Stimulated activated memory B cell treated with anti-CD40 and anti-IgM and Interleukin-4, amounts not matched to agents 10 μg/mL and 1 μg/mL and 100 μg/mL, for 72 hours (primary cell): ENCODE data around the gene MLH1.

ENCODE experiments used
- ATAC-seq: fragments of 150-1000 bp; cut with Tn5 transposase; 2 replicates; pipeline ENCODE4 v1.10.0; 2021
- H3K27ac Mint-ChIP-seq: one replicate; pipeline ENCODE4 v1.8.0; 2022; ENCODE audit warnings: mild to moderate bottlenecking, mixed read lengths
- H3K27me3 Mint-ChIP-seq: one replicate; pipeline ENCODE4 v1.8.0; 2022; ENCODE audit warnings: mixed read lengths
- H3K36me3 Mint-ChIP-seq: one replicate; pipeline ENCODE4 v1.8.0; 2022; ENCODE audit warnings: mixed read lengths
- H3K4me1 Mint-ChIP-seq: one replicate; pipeline ENCODE4 v1.8.0; 2022; ENCODE audit warnings: mixed read lengths
- H3K4me3 Mint-ChIP-seq: one replicate; pipeline ENCODE4 v1.8.0; 2022; ENCODE audit warnings: mild to moderate bottlenecking, moderate library complexity, mixed read lengths
- H3K9me3 Mint-ChIP-seq: one replicate; pipeline ENCODE4 v1.8.0; 2022; ENCODE audit warnings: mixed read lengths

MLH1 gene

DNA sequence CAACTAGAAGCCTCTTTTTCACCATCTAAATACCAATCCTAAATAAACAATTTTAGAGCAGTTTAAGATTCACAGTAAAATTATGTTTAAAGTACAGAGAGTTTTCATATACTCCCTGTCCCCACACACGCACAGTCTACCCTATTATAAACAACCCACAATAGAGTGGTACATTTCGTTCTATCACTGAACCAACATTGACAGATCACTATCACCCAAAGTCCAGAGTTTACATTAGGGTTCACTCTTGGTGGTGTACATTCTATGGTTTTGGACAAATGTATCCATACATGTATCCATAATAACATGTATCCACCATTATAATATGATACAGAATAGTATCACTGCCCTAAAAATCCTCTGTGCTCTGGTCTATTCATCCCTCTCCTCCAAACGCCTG, 89.0 kb downstream of the MLH1 start:
- no peak overlapping the region for H3K4me3 Mint-ChIP-seq

DNA sequence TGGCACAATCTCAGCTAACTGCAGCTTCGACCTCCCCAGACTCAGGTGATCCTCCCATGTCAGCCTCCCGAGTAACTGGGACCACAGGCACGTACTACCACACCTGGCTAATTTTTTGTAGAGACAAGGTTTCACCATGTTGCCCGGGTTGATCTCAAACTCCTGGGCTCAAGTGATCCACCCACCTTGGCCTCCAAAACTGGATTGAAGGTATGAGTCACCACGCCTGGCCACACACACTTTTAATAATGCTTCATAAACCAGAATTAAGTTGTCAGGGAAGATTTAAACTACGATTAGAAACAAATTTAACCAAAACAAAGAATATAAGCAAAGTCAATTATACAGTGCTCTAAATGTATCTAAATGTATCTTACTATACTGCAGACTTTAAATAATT, 93.6 kb downstream of the MLH1 start:
- Mint-ChIP-seq H3K27ac (no peak overlapping the region), H3K9me3 (no peaks in the 10 kb centered on the region), H3K36me3 (peaks cover 38% of the 10 kb centered on the region), H3K27me3 (no peaks in the 10 kb centered on the region), H3K4me1 (no peaks in the 10 kb centered on the region), H3K4me3 (no peak overlapping the region)
- no peak for ATAC-seq

More for the DNA sequence above, 89.0 kb downstream of the MLH1 start:
- Mint-ChIP-seq H3K27ac (no peak overlapping the region), H3K27me3 (no peaks in the 10 kb centered on the region), H3K36me3 (peaks cover 56% of the 10 kb centered on the region), H3K9me3 (no peaks in the 10 kb centered on the region), H3K4me1 (no peaks in the 10 kb centered on the region)
- ATAC-seq: no peak

DNA sequence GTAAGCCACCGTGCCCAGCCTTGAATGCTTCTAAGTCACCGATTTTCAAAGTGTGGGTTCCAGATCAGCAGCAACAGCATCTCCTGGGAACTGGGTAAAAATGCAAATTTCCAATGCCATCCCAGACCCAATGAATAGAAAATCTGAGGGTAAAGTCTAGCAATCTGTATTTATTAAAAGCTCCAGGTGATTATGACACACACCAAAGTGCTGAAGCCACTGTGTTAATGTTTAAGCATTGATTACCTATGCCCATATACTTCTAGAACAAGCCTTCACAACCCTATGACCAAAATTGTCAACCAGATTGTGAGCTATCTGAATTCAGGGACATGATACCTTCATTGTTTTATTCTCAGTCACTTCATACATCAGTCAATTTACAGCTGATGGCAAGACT, 94.6 kb downstream of the MLH1 start:
- Mint-ChIP-seq H3K27ac (no peak overlapping the region), H3K36me3 (peaks cover 35% of the 10 kb centered on the region), H3K9me3 (no peaks in the 10 kb centered on the region), H3K4me3 (no peak overlapping the region), H3K27me3 (no peaks in the 10 kb centered on the region), H3K4me1 (no peaks in the 10 kb centered on the region)
- ATAC-seq: no peak

DNA sequence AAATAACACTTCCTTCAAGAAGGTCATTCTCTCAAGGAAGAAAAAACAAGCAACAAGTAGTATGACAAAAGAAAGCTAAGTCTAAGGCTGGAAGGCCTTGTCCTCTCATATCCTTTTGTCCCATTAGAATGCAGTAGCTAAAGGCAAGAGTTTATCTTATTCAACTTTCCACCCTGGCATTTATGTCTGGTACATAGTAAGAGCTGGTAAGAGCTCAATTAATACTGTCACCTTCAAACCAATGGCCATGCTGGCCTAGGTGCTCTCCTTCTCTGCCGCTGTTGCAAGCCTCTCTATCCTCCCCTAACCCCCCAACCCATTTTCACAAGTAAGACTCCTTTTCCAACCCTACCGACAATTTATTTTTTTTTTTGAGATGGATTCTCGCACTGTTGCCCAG, 99.2 kb downstream of the MLH1 start:
- no peak for ATAC-seq
- Mint-ChIP-seq H3K27me3 (no peaks in the 10 kb centered on the region), H3K36me3 (peaks cover 33% of the 10 kb centered on the region), H3K4me1 (peaks cover 6% of the 10 kb centered on the region), H3K27ac (no peak overlapping the region), H3K4me3 (no peak overlapping the region), H3K9me3 (no peaks in the 10 kb centered on the region)

DNA sequence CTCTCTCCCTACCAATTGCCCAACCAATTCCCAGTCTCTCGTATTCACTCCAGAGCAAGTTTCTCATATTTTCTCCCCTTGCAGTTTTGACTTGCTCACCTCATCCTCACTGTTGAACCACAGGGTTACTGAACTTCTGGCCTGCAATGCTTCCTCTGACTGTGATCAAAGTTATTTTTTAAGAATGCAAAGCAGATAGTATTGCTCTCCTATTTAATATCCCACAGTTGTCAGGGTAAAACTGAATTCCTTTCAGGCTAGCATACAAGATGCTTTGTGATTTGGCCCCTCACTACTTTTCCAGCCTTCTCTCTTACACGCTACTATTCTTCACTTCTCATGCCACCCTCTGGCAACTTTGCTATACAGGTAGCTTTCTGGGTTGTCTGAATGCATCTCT, 100.2 kb downstream of the MLH1 start:
- H3K27ac Mint-ChIP-seq: no peak overlapping the region
- no peaks in the 10 kb centered on the region for H3K27me3 Mint-ChIP-seq
- H3K4me1 Mint-ChIP-seq: peaks cover 6% of the 10 kb centered on the region
- H3K4me3 Mint-ChIP-seq: no peak overlapping the region
- ATAC-seq: no peak
- H3K36me3 Mint-ChIP-seq: peaks cover 33% of the 10 kb centered on the region
- no peaks in the 10 kb centered on the region for H3K9me3 Mint-ChIP-seq

DNA sequence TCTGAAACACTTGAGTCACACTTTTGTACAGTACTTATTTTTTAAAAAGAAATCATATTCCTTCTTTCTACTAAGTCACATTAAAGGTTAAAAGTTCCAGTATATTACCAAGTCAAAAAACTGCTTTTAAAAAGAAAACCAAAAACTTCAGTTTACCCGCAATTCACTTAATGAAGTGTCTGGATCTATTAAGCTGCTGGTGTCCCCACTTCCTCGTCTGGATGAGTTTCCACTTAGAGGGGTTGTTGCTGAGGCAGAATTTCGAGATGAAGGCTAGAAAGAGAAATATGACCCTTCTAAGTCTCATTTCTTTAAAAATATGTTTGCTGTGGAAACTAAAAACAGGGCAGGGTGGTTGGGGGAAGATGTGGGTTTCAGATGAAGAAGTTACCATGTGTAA, 101.3 kb downstream of the MLH1 start:
- no peak for ATAC-seq
- Mint-ChIP-seq H3K27ac (no peak overlapping the region), H3K4me3 (no peak overlapping the region), H3K4me1 (peaks cover 6% of the 10 kb centered on the region), H3K9me3 (no peaks in the 10 kb centered on the region), H3K27me3 (no peaks in the 10 kb centered on the region), H3K36me3 (peaks cover 33% of the 10 kb centered on the region)

DNA sequence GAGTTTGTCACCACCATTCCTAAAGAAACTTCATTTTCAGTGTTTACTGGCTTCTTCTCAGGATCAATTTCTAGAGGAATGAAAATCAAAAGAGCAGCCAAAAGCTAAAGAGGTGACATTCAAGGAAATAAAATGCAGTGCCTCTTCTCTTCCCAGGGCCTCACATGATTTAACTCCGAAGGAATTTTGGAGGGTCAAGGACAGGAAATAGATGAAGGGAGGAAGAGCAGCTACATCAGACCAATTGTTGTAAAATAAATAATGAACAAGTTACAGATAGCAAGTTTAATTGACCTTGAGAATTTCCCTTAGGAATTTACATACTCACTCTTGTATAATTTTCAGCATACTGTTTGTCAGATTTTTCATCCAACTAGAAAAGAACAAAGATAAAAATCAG, 103.0 kb downstream of the MLH1 start:
- no peaks in the 10 kb centered on the region for H3K27me3 Mint-ChIP-seq

DNA sequence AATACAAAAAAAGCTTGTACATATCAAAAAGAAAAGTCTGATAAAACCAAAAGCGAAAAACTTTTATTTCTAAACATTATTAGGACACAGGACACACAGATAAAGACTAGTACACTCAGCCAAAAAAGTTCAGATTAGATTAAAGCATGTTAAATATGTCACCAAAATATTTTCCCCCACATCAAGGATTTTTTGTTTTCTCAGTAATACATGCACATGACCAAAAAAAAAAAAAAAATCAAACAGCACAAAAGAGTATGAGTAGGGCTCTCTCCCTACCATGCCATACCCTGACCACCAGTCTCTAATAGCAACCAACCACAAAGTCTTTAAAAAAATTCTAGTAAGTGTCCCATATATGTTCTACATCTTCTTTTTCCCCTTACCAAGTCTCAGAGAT, 103.7 kb downstream of the MLH1 start:
- no peak for ATAC-seq
- H3K9me3 Mint-ChIP-seq: no peaks in the 10 kb centered on the region
- H3K27ac Mint-ChIP-seq: no peak overlapping the region
- peaks cover 28% of the 10 kb centered on the region for H3K36me3 Mint-ChIP-seq
- no peaks in the 10 kb centered on the region for H3K27me3 Mint-ChIP-seq
- H3K4me1 Mint-ChIP-seq: peaks cover 6% of the 10 kb centered on the region
- H3K4me3 Mint-ChIP-seq: no peak overlapping the region

More for the DNA sequence above, 103.0 kb downstream of the MLH1 start:
- Mint-ChIP-seq H3K4me3 (no peak overlapping the region), H3K4me1 (peaks cover 6% of the 10 kb centered on the region), H3K9me3 (no peaks in the 10 kb centered on the region), H3K27ac (no peak overlapping the region), H3K36me3 (peaks cover 30% of the 10 kb centered on the region)
- no peak for ATAC-seq

DNA sequence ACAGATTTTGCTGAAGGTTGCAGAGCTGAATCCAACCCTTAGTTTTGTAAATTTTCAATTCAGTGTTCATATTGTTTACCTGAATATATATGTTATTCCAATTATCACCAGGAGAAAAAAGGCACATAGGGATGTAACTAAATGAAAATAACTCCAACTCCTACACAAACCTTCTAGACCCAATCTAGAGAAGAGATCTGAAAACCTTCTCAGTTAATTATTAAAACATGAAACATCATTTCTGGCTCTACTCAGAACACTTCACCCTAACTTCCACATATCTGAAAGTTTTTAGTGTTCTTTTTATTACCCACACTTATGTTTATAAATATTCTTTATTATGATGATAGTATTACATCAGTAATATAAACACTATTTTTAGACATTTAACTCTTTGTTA, 104.5 kb downstream of the MLH1 start:
- Mint-ChIP-seq H3K36me3 (peaks cover 25% of the 10 kb centered on the region), H3K27ac (no peak overlapping the region), H3K9me3 (no peaks in the 10 kb centered on the region), H3K27me3 (no peaks in the 10 kb centered on the region), H3K4me1 (peaks cover 6% of the 10 kb centered on the region), H3K4me3 (no peak overlapping the region)
- ATAC-seq: no peak

DNA sequence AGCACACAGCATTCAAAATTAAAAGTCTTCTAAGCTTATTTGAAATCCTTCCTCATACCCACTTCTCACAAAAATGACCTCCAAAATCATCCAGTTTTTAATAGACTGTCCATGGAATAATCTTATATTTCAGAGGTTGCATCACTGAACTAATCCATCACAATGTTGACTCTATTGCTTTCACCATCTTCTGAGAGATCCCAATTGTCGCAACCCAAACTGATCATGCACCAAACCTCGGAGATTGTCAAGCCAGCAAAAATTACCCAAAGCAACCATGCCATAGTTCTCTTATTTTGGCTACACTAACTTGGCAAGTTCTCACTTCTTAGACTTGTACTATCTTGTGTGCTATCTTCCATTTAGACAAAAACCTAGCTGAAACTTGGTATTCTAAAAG, 105.6 kb downstream of the MLH1 start:
- Mint-ChIP-seq H3K4me3 (no peak overlapping the region), H3K36me3 (peaks cover 20% of the 10 kb centered on the region), H3K9me3 (no peaks in the 10 kb centered on the region), H3K27me3 (no peaks in the 10 kb centered on the region), H3K27ac (no peak overlapping the region), H3K4me1 (peaks cover 11% of the 10 kb centered on the region)
- ATAC-seq: no peak

DNA sequence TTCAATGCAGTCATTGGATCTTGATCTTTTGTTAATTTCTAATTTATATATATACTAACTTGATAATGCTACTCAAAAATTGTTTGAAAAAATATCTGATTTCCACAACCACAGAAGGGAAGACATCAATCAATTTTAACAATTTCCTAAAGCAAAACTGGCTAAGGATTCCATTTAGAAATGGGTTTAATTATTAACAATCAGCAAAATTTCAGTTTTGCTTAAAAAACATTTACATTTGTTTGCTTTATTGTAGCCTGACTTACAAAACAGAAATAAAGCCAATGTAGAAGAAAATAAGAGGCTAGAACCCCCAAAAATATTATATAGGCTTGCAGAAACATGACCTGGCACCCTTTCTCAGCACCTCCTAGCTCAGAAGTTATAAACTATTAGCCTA, 106.2 kb downstream of the MLH1 start:
- peaks cover 18% of the 10 kb centered on the region for H3K36me3 Mint-ChIP-seq
- H3K27me3 Mint-ChIP-seq: no peaks in the 10 kb centered on the region

DNA sequence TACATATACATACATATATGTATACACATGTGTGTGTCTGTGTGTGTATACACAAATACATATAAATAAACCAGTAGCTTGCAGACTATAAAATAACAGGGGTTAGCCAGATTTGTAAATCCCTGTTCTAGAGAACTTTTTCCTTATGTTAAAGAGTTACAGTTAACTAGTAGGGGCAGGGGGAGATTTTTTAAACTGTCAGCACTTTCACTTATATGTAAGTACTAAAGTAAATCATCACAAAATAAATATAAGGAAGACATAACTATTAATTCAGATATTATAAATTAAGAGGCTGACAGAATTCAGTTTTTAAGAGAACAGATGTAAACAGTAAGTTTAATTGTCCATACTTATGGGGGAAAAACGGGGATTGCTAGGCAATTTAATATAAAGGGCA, 107.1 kb downstream of the MLH1 start:
- Mint-ChIP-seq H3K27ac (no peak overlapping the region), H3K9me3 (no peaks in the 10 kb centered on the region), H3K4me3 (no peak overlapping the region), H3K27me3 (no peaks in the 10 kb centered on the region), H3K4me1 (peaks cover 11% of the 10 kb centered on the region), H3K36me3 (peaks cover 18% of the 10 kb centered on the region)
- ATAC-seq: no peak

More for the DNA sequence above, 106.2 kb downstream of the MLH1 start:
- ATAC-seq: no peak
- H3K4me1 Mint-ChIP-seq: peaks cover 11% of the 10 kb centered on the region
- H3K9me3 Mint-ChIP-seq: no peaks in the 10 kb centered on the region
- H3K27ac Mint-ChIP-seq: no peak overlapping the region
- H3K4me3 Mint-ChIP-seq: no peak overlapping the region
